Measurements from ENCODE around the gene SGMS1. TPM values are rescaled to one million over a fixed set of nuclear protein-coding genes. Genes with fewer than 3 reads are reported as not detected.

Gene SGMS1
- total and polyA plus RNA-seq, 2 experiments from 2014 or later: 15.0 to 34.7 TPM

DNA sequence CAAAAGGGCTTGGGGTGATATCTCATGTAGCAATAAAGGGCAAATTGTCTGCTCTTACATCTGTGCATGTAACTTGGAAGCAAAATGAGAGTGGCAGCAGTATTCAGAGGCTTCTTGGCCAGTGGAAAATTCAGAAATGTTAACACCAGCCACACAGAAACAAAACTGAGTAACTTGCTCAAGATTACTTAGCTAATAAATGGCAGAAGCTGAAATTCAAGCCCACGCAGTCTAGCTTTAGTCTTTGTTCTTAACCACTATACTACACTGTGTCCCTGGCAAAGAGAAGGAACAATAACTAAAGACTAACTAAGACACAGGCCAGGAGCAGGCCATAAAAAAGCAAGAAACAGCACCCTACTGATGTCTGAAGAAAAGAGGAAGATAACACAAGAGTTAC, 186.5 kb downstream of the SGMS1 start (continued):
- TF ChIP-seq, protein P1, sequence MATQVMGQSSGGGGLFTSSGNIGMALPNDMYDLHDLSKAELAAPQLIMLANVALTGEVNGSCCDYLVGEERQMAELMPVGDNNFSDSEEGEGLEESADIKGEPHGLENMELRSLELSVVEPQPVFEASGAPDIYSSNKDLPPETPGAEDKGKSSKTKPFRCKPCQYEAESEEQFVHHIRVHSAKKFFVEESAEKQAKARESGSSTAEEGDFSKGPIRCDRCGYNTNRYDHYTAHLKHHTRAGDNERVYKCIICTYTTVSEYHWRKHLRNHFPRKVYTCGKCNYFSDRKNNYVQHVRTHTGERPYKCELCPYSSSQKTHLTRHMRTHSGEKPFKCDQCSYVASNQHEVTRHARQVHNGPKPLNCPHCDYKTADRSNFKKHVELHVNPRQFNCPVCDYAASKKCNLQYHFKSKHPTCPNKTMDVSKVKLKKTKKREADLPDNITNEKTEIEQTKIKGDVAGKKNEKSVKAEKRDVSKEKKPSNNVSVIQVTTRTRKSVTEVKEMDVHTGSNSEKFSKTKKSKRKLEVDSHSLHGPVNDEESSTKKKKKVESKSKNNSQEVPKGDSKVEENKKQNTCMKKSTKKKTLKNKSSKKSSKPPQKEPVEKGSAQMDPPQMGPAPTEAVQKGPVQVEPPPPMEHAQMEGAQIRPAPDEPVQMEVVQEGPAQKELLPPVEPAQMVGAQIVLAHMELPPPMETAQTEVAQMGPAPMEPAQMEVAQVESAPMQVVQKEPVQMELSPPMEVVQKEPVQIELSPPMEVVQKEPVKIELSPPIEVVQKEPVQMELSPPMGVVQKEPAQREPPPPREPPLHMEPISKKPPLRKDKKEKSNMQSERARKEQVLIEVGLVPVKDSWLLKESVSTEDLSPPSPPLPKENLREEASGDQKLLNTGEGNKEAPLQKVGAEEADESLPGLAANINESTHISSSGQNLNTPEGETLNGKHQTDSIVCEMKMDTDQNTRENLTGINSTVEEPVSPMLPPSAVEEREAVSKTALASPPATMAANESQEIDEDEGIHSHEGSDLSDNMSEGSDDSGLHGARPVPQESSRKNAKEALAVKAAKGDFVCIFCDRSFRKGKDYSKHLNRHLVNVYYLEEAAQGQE (IDR thresholded peaks at IDR 0.05; ENCODE audit: unreplicated experiment): no peak
- TF ChIP-seq CREB1 (CRISPR knock-in tag; IDR thresholded peaks at IDR 0.05; ENCODE audit: low read depth): no peak
- TF ChIP-seq NANOG (IDR thresholded peaks at IDR 0.05; ENCODE audit: borderline replicate concordance): no peak
- TF ChIP-seq EZH2phosphoT487 (IDR thresholded peaks at IDR 0.05; ENCODE audit: unreplicated experiment): no peak
- TF ChIP-seq POLR2AphosphoS5 (IDR thresholded peaks at IDR 0.05; ENCODE audit: low read depth): no peak
- TF ChIP-seq JUNB (IDR thresholded peaks at IDR 0.05; ENCODE audit: unreplicated experiment): no peak
- TF ChIP-seq CTCF (conservative IDR thresholded peaks at IDR 0.05; ENCODE audit: low read depth in 2 of 2): no peak
- TF ChIP-seq EZH2 (IDR thresholded peaks at IDR 0.05; ENCODE audit: low read depth, unreplicated experiment): no peak

DNA sequence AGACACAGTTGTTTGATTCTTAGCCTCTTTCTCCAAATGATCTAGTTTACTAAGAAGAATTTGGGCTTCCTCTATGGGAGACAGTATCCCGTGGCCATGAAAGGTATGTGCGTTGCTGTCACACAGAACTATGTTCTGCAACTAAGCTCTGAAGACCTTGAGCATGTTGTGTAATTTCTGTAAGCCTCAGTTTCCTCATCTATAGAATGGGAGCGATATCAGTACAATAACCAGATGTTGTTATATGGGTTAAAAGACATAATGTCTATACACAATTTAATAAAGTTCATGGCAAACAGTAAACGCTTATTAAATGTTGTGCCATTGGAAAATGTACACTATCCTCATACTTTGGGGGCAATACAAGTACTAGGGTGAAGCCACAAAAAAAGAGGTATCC, 187.0 kb downstream of the SGMS1 start:
- H3K4me3 Mint-ChIP-seq: no peak overlapping the region
- Histone ChIP-seq H3K36me3 (ENCODE audit: insufficient read depth) (no peaks in the 10 kb centered on the region), H3F3A (replicated peaks; ENCODE audit: low read depth) (no peaks in the 10 kb centered on the region), H3K4me2 (no peak overlapping the region), H4K20me1 (replicated peaks; ENCODE audit: insufficient read depth) (no peaks in the 10 kb centered on the region; the same call in 1 of the 2 replicates), H3K27ac (ENCODE audit: low read depth) (no peak overlapping the region), H3K4me3 (no peak overlapping the region), H3K4me1 (ENCODE audit: insufficient read depth) (0 out of 2 replicates have a peak, but pooled peaks cover 1% of the 10 kb centered on the region), H3K79me2 (replicated peaks; ENCODE audit: insufficient read depth) (no peaks in the 10 kb centered on the region), H2AFZ (no peak overlapping the region), H3K9me2 (ENCODE audit: insufficient read depth) (no peaks in the 10 kb centered on the region), H3K27me3 (ENCODE audit: insufficient read depth) (no peaks in the 10 kb centered on the region)
- peaks cover 34% of the 10 kb centered on the region for H3K4me1 Mint-ChIP-seq
- ATAC-seq (no peak), DNase-seq (ENCODE audit: low spot score) (no peak)
- TF ChIP-seq CREB1 (CRISPR knock-in tag; IDR thresholded peaks at IDR 0.05; ENCODE audit: low read depth) (no peak), ZNF114 (CRISPR knock-in tag; IDR thresholded peaks at IDR 0.05) (no peak), NANOG (IDR thresholded peaks at IDR 0.05; ENCODE audit: borderline replicate concordance) (no peak), STAT1 (IDR thresholded peaks at IDR 0.05; ENCODE audit: unreplicated experiment) (no peak), EZH2phosphoT487 (IDR thresholded peaks at IDR 0.05; ENCODE audit: unreplicated experiment) (no peak), POLR2AphosphoS5 (IDR thresholded peaks at IDR 0.05; ENCODE audit: low read depth) (no peak), CTCF (conservative IDR thresholded peaks at IDR 0.05; ENCODE audit: low read depth in 2 of 2) (no peak)
- TF ChIP-seq, protein P1 (IDR thresholded peaks at IDR 0.05; ENCODE audit: unreplicated experiment): no peak
- H3K27me3 Mint-ChIP-seq (ENCODE audit: insufficient read depth, low read depth, poor library complexity): peaks cover 3% of the 10 kb centered on the region
- H3K9me3 Mint-ChIP-seq: no peaks in the 10 kb centered on the region
- no peak overlapping the region for H3K27ac Mint-ChIP-seq
- H3K36me3 Mint-ChIP-seq (ENCODE audit: low read depth): no peaks in the 10 kb centered on the region; the same call in 2 of the 3 replicates
